Muscle layer of colon (tissue), 2 donors: Measurements from ENCODE around the gene POLR2M.

ENCODE experiments used
- H3K27ac ChIP-seq: one replicate; pipeline ENCODE4 v1.7.0; 2013; ENCODE audit warnings: low read depth, mild to moderate bottlenecking, low read length, moderate library complexity
- H3K27me3 ChIP-seq, 2 donors: one replicate each; pipeline ENCODE4 v1.7.0; 2013; ENCODE audit warnings: low read length in 2 of 2, mild to moderate bottlenecking in 2 of 2; ENCODE audit not compliant: insufficient read depth in 2 of 2, control insufficient read depth in 1 of 2
- H3K36me3 ChIP-seq: one replicate; pipeline ENCODE4 v1.7.0; 2013; ENCODE audit warnings: mild to moderate bottlenecking, low read length; ENCODE audit not compliant: insufficient read depth
- H3K4me1 ChIP-seq: one replicate; pipeline ENCODE4 v1.7.0; 2013; ENCODE audit warnings: mild to moderate bottlenecking, low read length; ENCODE audit not compliant: insufficient read depth
- H3K4me3 ChIP-seq, 2 donors: one replicate each; pipeline ENCODE4 v1.7.0; 2013; ENCODE audit warnings: low read length in 2 of 2, low read depth in 1 of 2, mild to moderate bottlenecking in 1 of 2, moderate library complexity in 1 of 2
- H3K9ac ChIP-seq: one replicate; pipeline ENCODE4 v1.7.0; 2013; ENCODE audit warnings: low read length
- H3K9me3 ChIP-seq: one replicate; pipeline ENCODE4 v1.7.0; 2013; ENCODE audit warnings: mild to moderate bottlenecking, low read length
- donor health status: abdominal sarcoma.
- donor health status: Adenocarcinoma of cecum.

POLR2M gene

GRCh38 chr15:57706405-57707209 lies at the start of gene POLR2M:
TSS of gene POLR2M (plus strand) at chr15:57706714. CDS start at chr15:57706843, 129 bp downstream.
- Histone ChIP-seq H3K4me3 (peak within 1 kb of the TSS; percentile 92), H3K27ac (peak within 1 kb of the TSS; percentile 93), H3K9me3 (no peaks in the 10 kb centered on the region), H3K4me1 (peaks cover 34% of the 10 kb centered on the region), H3K9ac (peak within 1 kb of the TSS; percentile 94), H3K27me3 (no peaks in the 10 kb centered on the region), H3K36me3 (peaks cover 26% of the 10 kb centered on the region)

- no peaks in the 10 kb centered on the region for H3K27me3 ChIP-seq
- H3K36me3 ChIP-seq: no peaks in the 10 kb centered on the region
- H3K9ac ChIP-seq: no peak overlapping the region
- no peak overlapping the region for H3K4me3 ChIP-seq
- H3K4me1 ChIP-seq: no peaks in the 10 kb centered on the region
- H3K27ac ChIP-seq: no peak overlapping the region
- no peaks in the 10 kb centered on the region for H3K9me3 ChIP-seq
Measured at GRCh38 chr15:57657619-57658018, 48.9 kb upstream of the POLR2M start.

- no peaks in the 10 kb centered on the region for H3K27me3 ChIP-seq
- H3K36me3 ChIP-seq: no peaks in the 10 kb centered on the region
- no peaks in the 10 kb centered on the region for H3K9me3 ChIP-seq
- no peak overlapping the region for H3K9ac ChIP-seq
- H3K4me3 ChIP-seq: no peak overlapping the region
- peaks cover 2% of the 10 kb centered on the region for H3K4me1 ChIP-seq
- no peak overlapping the region for H3K27ac ChIP-seq
Measured at GRCh38 chr15:57662091-57662744, 44.3 kb upstream of the POLR2M start.

GRCh38 chr15:57662802-57663201 lies 43.7 kb upstream of the POLR2M start:
- H3K36me3 ChIP-seq: no peaks in the 10 kb centered on the region
- no peak overlapping the region for H3K4me3 ChIP-seq
- no peak overlapping the region for H3K27ac ChIP-seq
- no peak overlapping the region for H3K9ac ChIP-seq
- H3K9me3 ChIP-seq: no peaks in the 10 kb centered on the region
- H3K27me3 ChIP-seq: no peaks in the 10 kb centered on the region
- H3K4me1 ChIP-seq: peaks cover 6% of the 10 kb centered on the region

GRCh38 chr15:57663262-57663661 lies 43.3 kb upstream of the POLR2M start:
- Histone ChIP-seq H3K27me3 (no peaks in the 10 kb centered on the region), H3K9me3 (no peaks in the 10 kb centered on the region), H3K36me3 (no peaks in the 10 kb centered on the region), H3K9ac (no peak overlapping the region), H3K4me1 (peaks cover 8% of the 10 kb centered on the region), H3K4me3 (no peak overlapping the region), H3K27ac (no peak overlapping the region)

- no peaks in the 10 kb centered on the region for H3K27me3 ChIP-seq
- H3K4me1 ChIP-seq: peaks cover 8% of the 10 kb centered on the region
- no peaks in the 10 kb centered on the region for H3K36me3 ChIP-seq
- no peaks in the 10 kb centered on the region for H3K9me3 ChIP-seq
- H3K4me3 ChIP-seq: no peak overlapping the region
- no peak overlapping the region for H3K27ac ChIP-seq
- no peak overlapping the region for H3K9ac ChIP-seq
Measured at GRCh38 chr15:57665194-57665593, 41.3 kb upstream of the POLR2M start.

GRCh38 chr15:57665939-57666338 lies 40.6 kb upstream of the POLR2M start:
- Histone ChIP-seq H3K9me3 (no peaks in the 10 kb centered on the region), H3K4me3 (no peak overlapping the region), H3K4me1 (peaks cover 8% of the 10 kb centered on the region), H3K36me3 (no peaks in the 10 kb centered on the region), H3K9ac (no peak overlapping the region), H3K27ac (no peak overlapping the region), H3K27me3 (no peaks in the 10 kb centered on the region)

- H3K27ac ChIP-seq: no peak overlapping the region
- H3K4me3 ChIP-seq: no peak overlapping the region
- no peak overlapping the region for H3K9ac ChIP-seq
- H3K9me3 ChIP-seq: no peaks in the 10 kb centered on the region
- no peaks in the 10 kb centered on the region for H3K36me3 ChIP-seq
- H3K4me1 ChIP-seq: peaks cover 8% of the 10 kb centered on the region
- no peaks in the 10 kb centered on the region for H3K27me3 ChIP-seq
Measured at GRCh38 chr15:57667171-57667849, 39.2 kb upstream of the POLR2M start.

GRCh38 chr15:57668016-57668415 lies 38.5 kb upstream of the POLR2M start:
- no peaks in the 10 kb centered on the region for H3K9me3 ChIP-seq
- peaks cover 8% of the 10 kb centered on the region for H3K4me1 ChIP-seq
- H3K4me3 ChIP-seq: no peak overlapping the region
- H3K27me3 ChIP-seq: no peaks in the 10 kb centered on the region
- H3K9ac ChIP-seq: no peak overlapping the region
- H3K27ac ChIP-seq: no peak overlapping the region
- no peaks in the 10 kb centered on the region for H3K36me3 ChIP-seq

GRCh38 chr15:57671636-57672035 lies 34.9 kb upstream of the POLR2M start:
- Histone ChIP-seq H3K27ac (no peak overlapping the region), H3K9me3 (no peaks in the 10 kb centered on the region), H3K27me3 (no peaks in the 10 kb centered on the region), H3K4me3 (no peak overlapping the region), H3K9ac (no peak overlapping the region), H3K4me1 (peaks cover 8% of the 10 kb centered on the region), H3K36me3 (no peaks in the 10 kb centered on the region)

GRCh38 chr15:57675481-57676181 lies 30.9 kb upstream of the POLR2M start:
- H3K4me1 ChIP-seq: no peaks in the 10 kb centered on the region
- no peak overlapping the region for H3K27ac ChIP-seq
- no peaks in the 10 kb centered on the region for H3K27me3 ChIP-seq
- H3K36me3 ChIP-seq: no peaks in the 10 kb centered on the region
- H3K4me3 ChIP-seq: no peak overlapping the region
- H3K9ac ChIP-seq: no peak overlapping the region
- no peaks in the 10 kb centered on the region for H3K9me3 ChIP-seq
